Keratinocyte (primary cell): Measurements from ENCODE around the gene SLC16A2. TPM values are rescaled to one million over a fixed set of nuclear protein-coding genes. Genes with fewer than 3 reads are reported as not detected.

Experiments used
- DNase-seq: peaks from one replicate; pipeline ENCODE4 v3.0.0-alpha.2; 2011; ENCODE audit warnings: low read depth, missing footprints, low spot score
- FAIRE-seq: peaks from 2 replicates; lab custom pipeline; 2011; peaks lifted over from hg19 to GRCh38; lab: Jason Lieb, UNC
- H2AFZ ChIP-seq: 2 replicates; pipeline ENCODE4 v1.6.0; 2012; ENCODE audit warnings: low read length, control low read depth, inconsistent platforms; ENCODE audit not compliant: control insufficient read depth
- H3K27ac ChIP-seq: 2 replicates; pipeline ENCODE4 v1.5.1; 2011; ENCODE audit warnings: low read length; ENCODE audit not compliant: control insufficient read depth, insufficient read depth
- H3K27me3 ChIP-seq: 3 replicates; pipeline ENCODE4 v1.6.0; 2011; ENCODE audit warnings: low read length; ENCODE audit not compliant: control insufficient read depth, insufficient read depth; ENCODE audit errors: extremely low read depth
- H3K36me3 ChIP-seq, 2 experiments: 2 replicates in 1 of 2; 3 replicates in 1 of 2; pipeline ENCODE4 v1.5.1; 2011; ENCODE audit warnings: low read length in 2 of 2, mild to moderate bottlenecking in 1 of 2; ENCODE audit not compliant: control insufficient read depth in 2 of 2, insufficient read depth in 2 of 2; ENCODE audit errors: extremely low read depth in 1 of 2
- H3K4me1 ChIP-seq: 3 replicates; pipeline ENCODE4 v1.5.1; 2011; ENCODE audit warnings: low read length; ENCODE audit not compliant: control insufficient read depth, insufficient read depth; ENCODE audit errors: extremely low read depth
- H3K4me2 ChIP-seq: 3 replicates; pipeline ENCODE4 v1.6.0; 2011; ENCODE audit warnings: low read depth, low read length; ENCODE audit not compliant: control insufficient read depth, insufficient read depth; ENCODE audit errors: extremely low read depth
- H3K4me3 ChIP-seq, 3 experiments: fragments of 200-600 bp in 1 of 3; sonication (generic) in 1 of 3; 2 replicates in 2 of 3; 3 replicates in 1 of 3; pipeline ENCODE4 v1.5.1; 2011 to 2016; ENCODE audit warnings: low read length in 3 of 3, mild to moderate bottlenecking in 3 of 3, control low read depth in 2 of 3, inconsistent platforms in 1 of 3, low read depth in 1 of 3, mixed read lengths in 1 of 3, mixed run types in 1 of 3, moderate library complexity in 1 of 3; ENCODE audit not compliant: control insufficient read depth in 2 of 3, insufficient read depth in 2 of 3; ENCODE audit errors: extremely low read depth in 1 of 3
- H3K79me2 ChIP-seq: 2 replicates; pipeline ENCODE4 v1.6.0; 2012; ENCODE audit warnings: low read length; ENCODE audit not compliant: control insufficient read depth, insufficient read depth
- H3K9ac ChIP-seq: 3 replicates; pipeline ENCODE4 v1.6.0; 2011; ENCODE audit warnings: low read length; ENCODE audit not compliant: control insufficient read depth, insufficient read depth; ENCODE audit errors: extremely low read depth
- H3K9me1 ChIP-seq: 3 replicates; pipeline ENCODE4 v1.6.0; 2011; ENCODE audit warnings: low read length; ENCODE audit not compliant: control insufficient read depth, insufficient read depth; ENCODE audit errors: extremely low read depth
- H3K9me3 ChIP-seq: 2 replicates; pipeline ENCODE4 v1.5.1; 2012; ENCODE audit warnings: low read depth, low read length; ENCODE audit not compliant: control insufficient read depth
- H4K20me1 ChIP-seq: 3 replicates; pipeline ENCODE4 v1.6.0; 2011; ENCODE audit warnings: low read length; ENCODE audit not compliant: control insufficient read depth, insufficient read depth; ENCODE audit errors: extremely low read depth
- EZH2 ChIP-seq: IDR thresholded peaks from one replicate; pipeline ENCODE4 v1.6.1; 2012; ENCODE audit warnings: inconsistent platforms, mild to moderate bottlenecking, low read length, moderate library complexity
- dilution Hi-C: fragments of 300-500 bp; cut with MboI; formaldehyde crosslinking; loops from one replicate; pipeline ENCODE4 v1.7.0; 2020; ENCODE audit warnings: low sequenced_read_pairs; ENCODE audit not compliant: extremely low pct_ligation_motif_present
- polyA plus RNA-seq, 5 experiments: library from polyadenylated mRNA; depleted of rRNA in 3 of 5; stranded (reverse) in 3 of 5; stranded (forward) in 1 of 5; unstranded in 1 of 5; fragments of >200 nt; gene quantifications; 1 replicate in 1 of 5; 2 replicates in 3 of 5; 3 replicates in 1 of 5; pipeline versions ENCODE4 v1.2.1 to v1.2.3, GENCODE V29; 2011 to 2012; ENCODE audit warnings: missing spikeins in 2 of 5, low read depth in 1 of 5, low replicate concordance in 1 of 5
- TF ChIP-seq, protein P1 (sequence below), 3 experiments: IDR thresholded peaks in 1 of 3; conservative IDR thresholded peaks in 1 of 3; optimal IDR thresholded peaks in 1 of 3; 2 replicates in 2 of 3; 3 replicates in 1 of 3; pipeline versions ENCODE3 to v1.5.1; 2011; ENCODE audit warnings: low read length in 3 of 3, mild to moderate bottlenecking in 3 of 3, moderate library complexity in 2 of 3, control low read depth in 1 of 3, inconsistent platforms in 1 of 3; ENCODE audit not compliant: insufficient read depth in 2 of 3; ENCODE audit errors: extremely low read depth in 1 of 3

Gene SLC16A2
- polyA plus RNA-seq, 1 donor (not counting 4 experiments of a cell fraction or from before 2014, with no cell fraction given), result 38.4 TPM

DNA sequence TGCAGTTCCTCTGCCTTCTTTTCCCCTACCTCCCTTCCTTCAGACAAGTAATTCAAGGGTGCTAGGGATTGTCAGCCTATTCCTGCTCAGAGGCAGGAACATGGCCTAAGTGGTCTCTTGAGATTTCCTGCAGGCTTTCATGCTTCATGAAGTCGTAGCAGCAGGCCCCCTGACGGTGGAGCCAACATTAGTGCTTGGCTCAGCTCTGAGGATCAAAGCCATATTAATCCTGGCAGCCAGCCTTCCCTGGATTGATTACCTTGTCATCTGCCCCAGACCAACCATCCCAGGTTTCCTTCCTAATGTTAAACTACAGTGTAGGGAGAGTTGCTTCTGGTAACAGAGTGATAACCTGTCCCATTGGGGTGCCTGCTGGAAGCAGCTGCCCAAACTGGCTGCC, 84.1 kb downstream of the SLC16A2 start:
- H3K27ac ChIP-seq, result no peak overlapping the region

DNA sequence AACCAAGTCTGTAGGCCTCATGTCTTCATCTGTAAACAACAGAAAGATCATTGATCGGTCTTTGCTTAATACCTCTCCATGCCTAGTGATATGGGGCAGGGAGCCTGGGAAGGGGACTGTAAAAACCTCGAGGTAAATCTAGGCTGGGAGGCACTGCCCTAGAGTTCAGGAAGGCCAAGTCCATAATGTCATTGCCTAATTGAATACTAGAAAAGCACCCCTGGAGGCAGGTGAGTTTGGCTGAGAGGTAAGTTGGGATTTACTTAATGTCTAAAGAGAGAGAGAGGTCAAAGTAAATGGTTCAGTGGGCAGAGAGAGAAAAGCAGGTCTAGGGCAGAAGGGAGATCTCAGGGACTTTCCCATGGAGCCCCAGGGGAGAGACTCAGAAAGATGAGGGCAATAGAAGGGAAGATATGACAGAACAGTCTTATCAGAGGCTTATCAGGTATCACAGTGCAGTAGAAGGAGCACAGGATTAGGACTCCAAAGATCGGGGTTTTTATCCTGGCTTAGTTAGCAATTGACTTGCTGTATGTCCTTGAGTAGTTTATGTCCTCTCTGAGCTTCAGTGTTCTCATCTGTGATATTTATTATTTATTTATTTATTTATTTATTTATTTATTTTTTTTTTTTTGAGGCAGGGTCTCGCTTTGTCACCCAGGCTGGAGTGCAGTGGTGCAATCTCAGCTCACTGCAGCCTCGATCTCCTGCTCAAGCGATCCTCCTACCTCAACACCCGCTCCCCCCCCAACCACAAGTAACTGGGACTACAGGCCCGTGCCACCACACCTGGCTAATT, 85.2 kb downstream of the SLC16A2 start:
- DNase-seq, result no peak
- no peaks in the 10 kb centered on the region for H3K9me3 ChIP-seq
- no peak overlapping the region for H3K4me3 ChIP-seq
- no peak for FAIRE-seq
- no peaks in the 10 kb centered on the region for H4K20me1 ChIP-seq
- H3K4me1 ChIP-seq, result no peaks in the 10 kb centered on the region
- H3K4me2 ChIP-seq, result no peak overlapping the region
- no peaks in the 10 kb centered on the region for H3K36me3 ChIP-seq
- no peaks in the 10 kb centered on the region for H3K79me2 ChIP-seq
- no peaks in the 10 kb centered on the region for H3K9me1 ChIP-seq
- no peak overlapping the region for H3K27ac ChIP-seq
- H2AFZ ChIP-seq, result no peak overlapping the region
- no peaks in the 10 kb centered on the region for H3K27me3 ChIP-seq
- TF ChIP-seq, protein P1, sequence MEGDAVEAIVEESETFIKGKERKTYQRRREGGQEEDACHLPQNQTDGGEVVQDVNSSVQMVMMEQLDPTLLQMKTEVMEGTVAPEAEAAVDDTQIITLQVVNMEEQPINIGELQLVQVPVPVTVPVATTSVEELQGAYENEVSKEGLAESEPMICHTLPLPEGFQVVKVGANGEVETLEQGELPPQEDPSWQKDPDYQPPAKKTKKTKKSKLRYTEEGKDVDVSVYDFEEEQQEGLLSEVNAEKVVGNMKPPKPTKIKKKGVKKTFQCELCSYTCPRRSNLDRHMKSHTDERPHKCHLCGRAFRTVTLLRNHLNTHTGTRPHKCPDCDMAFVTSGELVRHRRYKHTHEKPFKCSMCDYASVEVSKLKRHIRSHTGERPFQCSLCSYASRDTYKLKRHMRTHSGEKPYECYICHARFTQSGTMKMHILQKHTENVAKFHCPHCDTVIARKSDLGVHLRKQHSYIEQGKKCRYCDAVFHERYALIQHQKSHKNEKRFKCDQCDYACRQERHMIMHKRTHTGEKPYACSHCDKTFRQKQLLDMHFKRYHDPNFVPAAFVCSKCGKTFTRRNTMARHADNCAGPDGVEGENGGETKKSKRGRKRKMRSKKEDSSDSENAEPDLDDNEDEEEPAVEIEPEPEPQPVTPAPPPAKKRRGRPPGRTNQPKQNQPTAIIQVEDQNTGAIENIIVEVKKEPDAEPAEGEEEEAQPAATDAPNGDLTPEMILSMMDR (optimal IDR thresholded peaks at IDR 0.05 in 1 of 3, IDR thresholded peaks at IDR 0.05 in 1 of 3, conservative IDR thresholded peaks at IDR 0.05 in 1 of 3; ENCODE audit: extremely low read depth in 1 of 3, insufficient read depth in 2 of 3, low read length in 3 of 3), result no peak
- no peak for TF ChIP-seq EZH2
- H3K9ac ChIP-seq, result no peak overlapping the region
- dilution Hi-C loops, result no loop called here

More for the DNA sequence above, 84.1 kb downstream of the SLC16A2 start:
- DNase-seq (no peak), FAIRE-seq (no peak)
- H3K4me2 ChIP-seq, result no peak overlapping the region
- dilution Hi-C loops, result no loop called here
- no peaks in the 10 kb centered on the region for H3K4me1 ChIP-seq
- no peaks in the 10 kb centered on the region for H4K20me1 ChIP-seq
- H3K9me1 ChIP-seq, result no peaks in the 10 kb centered on the region
- H3K4me3 ChIP-seq, result no peak overlapping the region
- TF ChIP-seq, protein P1 (optimal IDR thresholded peaks at IDR 0.05 in 1 of 3, IDR thresholded peaks at IDR 0.05 in 1 of 3, conservative IDR thresholded peaks at IDR 0.05 in 1 of 3; ENCODE audit: extremely low read depth in 1 of 3, insufficient read depth in 2 of 3, low read length in 3 of 3), result no peak
- TF ChIP-seq EZH2, result no peak
- no peaks in the 10 kb centered on the region for H3K9me3 ChIP-seq
- no peak overlapping the region for H2AFZ ChIP-seq
- H3K36me3 ChIP-seq, result no peaks in the 10 kb centered on the region
- no peaks in the 10 kb centered on the region for H3K27me3 ChIP-seq
- H3K9ac ChIP-seq, result no peak overlapping the region
- H3K79me2 ChIP-seq, result no peaks in the 10 kb centered on the region
